ENCODE data around the gene CEP70. TPM values are rescaled to one million over a fixed set of nuclear protein-coding genes. Genes with fewer than 3 reads are reported as not detected.

The CEP70 gene
- total RNA-seq, 1 experiment from 2014 or later: 64.5 TPM

GRCh38 chr3:138457863-138458735 lies 136.0 kb downstream of the CEP70 start:
- POLR2A ChIA-PET: interaction anchor here (0.6 kb wide), 1 partner anchor 478 kb away, joined by 3 read pairs; no protein-coding TSS in a partner anchor
- Histone ChIP-seq H3K27me3 (ENCODE audit: control insufficient read depth, insufficient read depth, low read length) (no peaks in the 10 kb centered on the region), H3K36me3 (ENCODE audit: control insufficient read depth, insufficient read depth, low read length) (no peaks in the 10 kb centered on the region), H3K27ac (ENCODE audit: low read length) (no peak overlapping the region), H3K4me3 (ENCODE audit: low read depth in 2 of 2, low read length in 2 of 2) (no peak overlapping the region), H3K4me1 (ENCODE audit: control insufficient read depth, insufficient read depth, low read length) (no peaks in the 10 kb centered on the region), H3K9me3 (ENCODE audit: control insufficient read depth, insufficient read depth, low read depth, low read length) (no peaks in the 10 kb centered on the region)
- in situ Hi-C loops (cut with HindIII; ENCODE audit: low pct_unique_long_range_greater_than_20kb, low sequenced_read_pairs): no loop called here
- ATAC-seq (no peak), DNase-seq (ENCODE audit: low read depth, low spot score) (no peak)
- CTCF ChIA-PET: interaction anchor here (0.6 kb wide), 1 partner anchor 457 kb away, joined by 4 read pairs; no protein-coding TSS in a partner anchor
- TF ChIP-seq CTCF (IDR thresholded peaks at IDR 0.05): no peak
- no peak for TF ChIP-seq SIN3A (IDR thresholded peaks at IDR 0.05; ENCODE audit: borderline replicate concordance, insufficient read depth, low read depth, low read length)
- TF ChIP-seq REST (IDR thresholded peaks at IDR 0.05; ENCODE audit: insufficient read depth in 1 of 2, low read depth in 2 of 2, low read length in 1 of 2): no peak
- TF ChIP-seq TCF7L2 (IDR thresholded peaks at IDR 0.05; ENCODE audit: low read depth, low read length): no peak
- TF ChIP-seq POLR2AphosphoS5 (IDR thresholded peaks at IDR 0.05; ENCODE audit: low read depth, low read length): no peak
- no TSS peak for BruUV-seq (replicated peaks)
- intact Hi-C loops (cut with micrococcal nuclease; ENCODE audit: unreplicated experiment): no loop called here

GRCh38 chr3:138456961-138457862 lies 136.8 kb downstream of the CEP70 start:
- in situ Hi-C loops (cut with HindIII; ENCODE audit: low pct_unique_long_range_greater_than_20kb, low sequenced_read_pairs): no loop called here
- POLR2A ChIA-PET: interaction anchor here (0.6 kb wide), 2 partner anchors 180 to 479 kb away, joined by 3 to 4 read pairs; no protein-coding TSS in a partner anchor

More at GRCh38 chr3:138456961-138457862, 136.8 kb downstream of the CEP70 start:
- DNase-seq (ENCODE audit: low read depth, low spot score) (no peak), ATAC-seq (no peak)
- intact Hi-C loops (cut with micrococcal nuclease; ENCODE audit: unreplicated experiment): no loop called here
- Histone ChIP-seq H3K36me3 (ENCODE audit: control insufficient read depth, insufficient read depth, low read length) (no peaks in the 10 kb centered on the region), H3K4me3 (ENCODE audit: low read depth in 2 of 2, low read length in 2 of 2) (no peak overlapping the region), H3K4me1 (ENCODE audit: control insufficient read depth, insufficient read depth, low read length) (no peaks in the 10 kb centered on the region), H3K9me3 (ENCODE audit: control insufficient read depth, insufficient read depth, low read depth, low read length) (no peaks in the 10 kb centered on the region), H3K27ac (ENCODE audit: low read length) (no peak overlapping the region), H3K27me3 (ENCODE audit: control insufficient read depth, insufficient read depth, low read length) (no peaks in the 10 kb centered on the region)
- BruUV-seq (replicated peaks): no TSS peak
- TF ChIP-seq REST (IDR thresholded peaks at IDR 0.05; ENCODE audit: insufficient read depth in 1 of 2, low read depth in 2 of 2, low read length in 1 of 2): no peak
- no peak for TF ChIP-seq TCF7L2 (IDR thresholded peaks at IDR 0.05; ENCODE audit: low read depth, low read length)
- no peak for TF ChIP-seq CTCF (IDR thresholded peaks at IDR 0.05)
- TF ChIP-seq SIN3A (IDR thresholded peaks at IDR 0.05; ENCODE audit: borderline replicate concordance, insufficient read depth, low read depth, low read length): no peak
- TF ChIP-seq POLR2AphosphoS5 (IDR thresholded peaks at IDR 0.05; ENCODE audit: low read depth, low read length): no peak
- CTCF ChIA-PET: interaction anchor here (0.6 to 0.7 kb wide), 2 partner anchors 458 to 466 kb away, joined by 3 to 4 read pairs; no protein-coding TSS in a partner anchor
